Type B pancreatic cell (in vitro differentiated cells): ENCODE measurements around the gene DYNC1I1. TPM values are rescaled to one million over a fixed set of nuclear protein-coding genes. Genes with fewer than 3 reads are reported as not detected.

Experiments
- DNase-seq: peaks from one replicate; pipeline ENCODE4 v3.0.0; 2021; ENCODE audit warnings: mixed read lengths; ENCODE audit not compliant: unreplicated experiment; ENCODE audit errors: extremely low spot score
- H3K27ac Mint-ChIP-seq: 2 replicates; pipeline ENCODE4 v1.8.0; 2021; ENCODE audit warnings: mild to moderate bottlenecking, mixed read lengths
- H3K27me3 Mint-ChIP-seq: 2 replicates; pipeline ENCODE4 v1.8.0; 2021; ENCODE audit warnings: mixed read lengths
- H3K36me3 Mint-ChIP-seq: 2 replicates; pipeline ENCODE4 v1.8.0; 2021; ENCODE audit warnings: mixed read lengths
- H3K4me1 Mint-ChIP-seq: one replicate; pipeline ENCODE4 v1.8.0; 2021; ENCODE audit warnings: mixed read lengths; ENCODE audit not compliant: unreplicated experiment
- H3K4me3 Mint-ChIP-seq: 2 replicates; pipeline ENCODE4 v1.8.0; 2021; ENCODE audit warnings: mild to moderate bottlenecking, mixed read lengths
- H3K9me3 Mint-ChIP-seq: 2 replicates; pipeline ENCODE4 v1.8.0; 2021; ENCODE audit warnings: mixed read lengths
- CTCF ChIP-seq: fragments of 200-600 bp; sonication (generic); conservative IDR thresholded peaks from 2 replicates; pipeline ENCODE4 v1.5.0; 2021; ENCODE audit warnings: antibody characterized with exemption, mild to moderate bottlenecking
- total RNA-seq: library from RNA; stranded (reverse); gene quantifications from 2 replicates; pipeline ENCODE4 v1.2.1, GENCODE V29; 2021; ENCODE audit warnings: low replicate concordance

Gene DYNC1I1
- total RNA-seq, 1 donor from 2014 or later: 4.0 TPM

GRCh38 chr7:95788884-95789283 is 16.5 kb downstream of the DYNC1I1 start:
- peaks cover 6% of the 10 kb centered on the region for H3K9me3 Mint-ChIP-seq
- no peak overlapping the region for H3K4me3 Mint-ChIP-seq
- no peak overlapping the region for H3K27ac Mint-ChIP-seq
- H3K36me3 Mint-ChIP-seq: no peaks in the 10 kb centered on the region
- H3K27me3 Mint-ChIP-seq: peaks cover 9% of the 10 kb centered on the region
- no peak for TF ChIP-seq CTCF
- peaks cover 5% of the 10 kb centered on the region for H3K4me1 Mint-ChIP-seq
- no peak for DNase-seq

- peaks cover 6% of the 10 kb centered on the region for H3K4me1 Mint-ChIP-seq
- H3K27me3 Mint-ChIP-seq: no peaks in the 10 kb centered on the region
- H3K4me3 Mint-ChIP-seq: no peak overlapping the region
- H3K9me3 Mint-ChIP-seq: peaks cover 6% of the 10 kb centered on the region
- no peak overlapping the region for H3K27ac Mint-ChIP-seq
- no peak for TF ChIP-seq CTCF
- DNase-seq: no peak
- H3K36me3 Mint-ChIP-seq: no peaks in the 10 kb centered on the region
These were observed 21.3 kb downstream of the DYNC1I1 start for GRCh38 chr7:95793658-95794057.

GRCh38 chr7:95794917-95795515 is 22.7 kb downstream of the DYNC1I1 start:
- Mint-ChIP-seq H3K4me3 (no peak overlapping the region), H3K36me3 (no peaks in the 10 kb centered on the region), H3K4me1 (peaks cover 7% of the 10 kb centered on the region), H3K27me3 (peaks cover 5% of the 10 kb centered on the region), H3K27ac (no peak overlapping the region), H3K9me3 (peaks cover 6% of the 10 kb centered on the region)
- DNase-seq: no peak
- peak; percentile 67 for TF ChIP-seq CTCF

GRCh38 chr7:95796617-95797016 is 24.3 kb downstream of the DYNC1I1 start:
- peaks cover 11% of the 10 kb centered on the region for H3K27me3 Mint-ChIP-seq
- no peaks in the 10 kb centered on the region for H3K36me3 Mint-ChIP-seq
- peaks cover 6% of the 10 kb centered on the region for H3K9me3 Mint-ChIP-seq
- H3K4me3 Mint-ChIP-seq: no peak overlapping the region
- no peak for DNase-seq
- TF ChIP-seq CTCF: no peak
- no peak overlapping the region for H3K27ac Mint-ChIP-seq
- peaks cover 7% of the 10 kb centered on the region for H3K4me1 Mint-ChIP-seq

- Mint-ChIP-seq H3K36me3 (no peaks in the 10 kb centered on the region), H3K9me3 (no peaks in the 10 kb centered on the region), H3K27ac (no peak overlapping the region), H3K27me3 (peaks cover 16% of the 10 kb centered on the region), H3K4me3 (no peak overlapping the region), H3K4me1 (peaks cover 7% of the 10 kb centered on the region)
- DNase-seq: no peak
- no peak for TF ChIP-seq CTCF
These were observed 26.1 kb downstream of the DYNC1I1 start for GRCh38 chr7:95798401-95798930.
